PC-9 (cell line): Measurements from ENCODE around the gene COG3. TPM values are rescaled to one million over a fixed set of nuclear protein-coding genes. Genes with fewer than 3 reads are reported as not detected.
"Not testable (repeated sequence)": the region's sequence is repeated elsewhere in the genome, so short reads cannot be mapped to it uniquely, and the experiment has no call there.

ENCODE experiments used
- BruUV-seq: library from RNA; stranded (reverse); fragments of 400-500 nt; replicated peaks from 2 replicates; lab custom pipeline; 2021; lab: Mats Ljungman, UMichigan
- CTCF ChIA-PET: fragments of 300-600 bp; sonication (Branson Sonifier 250); formaldehyde crosslinking; loops from one replicate; lab custom pipeline; 2022; ENCODE audit warnings: antibody characterized with exemption; lab: Charles Lee
- POLR2A ChIA-PET: fragments of 300-600 bp; sonication (Branson Sonifier 250); formaldehyde crosslinking; loops from one replicate; lab custom pipeline; 2022; ENCODE audit warnings: antibody characterized with exemption; ENCODE audit not compliant: unreplicated experiment; lab: Charles Lee
- DNase-seq, 2 experiments: peaks; one replicate each; pipeline versions ENCODE4 v3.0.0 to v3.0.0-alpha.2; 2015 to 2022; ENCODE audit warnings: mixed read lengths in 1 of 2
- H2AFZ ChIP-seq: fragments of 200-600 bp; sonication (generic); 2 replicates; pipeline ENCODE4 v1.8.1; 2017; ENCODE audit warnings: antibody characterized with exemption
- H3F3A ChIP-seq: fragments of 200-600 bp; sonication (generic); 2 replicates; pipeline ENCODE4 v1.8.1; 2017; ENCODE audit warnings: antibody characterized with exemption, mild to moderate bottlenecking, low read depth; ENCODE audit not compliant: insufficient read depth
- H3K27ac ChIP-seq: fragments of 200-600 bp; sonication (generic); 2 replicates; pipeline ENCODE4 v1.6.1; 2016; ENCODE audit warnings: mixed run types
- H3K27me3 ChIP-seq: fragments of 200-600 bp; sonication (generic); 2 replicates; pipeline ENCODE4 v1.6.1; 2016; ENCODE audit warnings: low read depth, mixed run types; ENCODE audit not compliant: insufficient read depth
- H3K36me3 ChIP-seq: fragments of 200-600 bp; sonication (generic); 2 replicates; pipeline ENCODE4 v1.6.1; 2016; ENCODE audit warnings: low read depth, mixed run types
- H3K4me1 ChIP-seq: fragments of 200-600 bp; sonication (generic); replicated peaks from 2 replicates; pipeline ENCODE4 v1.6.1; 2016; ENCODE audit warnings: mixed run types; ENCODE audit not compliant: insufficient read depth
- H3K4me2 ChIP-seq: fragments of 200-600 bp; sonication (generic); 2 replicates; pipeline ENCODE4 v1.6.1; 2017; ENCODE audit warnings: mixed run types
- H3K4me3 ChIP-seq: fragments of 200-600 bp; sonication (generic); 2 replicates; pipeline ENCODE4 v1.6.1; 2016; ENCODE audit warnings: mixed run types
- H3K79me2 ChIP-seq: fragments of 200-600 bp; sonication (generic); 2 replicates; pipeline ENCODE4 v1.6.1; 2017; ENCODE audit warnings: low read depth, mixed run types
- H3K9me2 ChIP-seq: fragments of 200-600 bp; sonication (generic); 2 replicates; pipeline ENCODE4 v1.8.1; 2017; ENCODE audit warnings: mild to moderate bottlenecking; ENCODE audit not compliant: insufficient read depth
- H3K9me3 ChIP-seq: fragments of 200-600 bp; sonication (generic); 2 replicates; pipeline ENCODE4 v1.8.1; 2016; ENCODE audit warnings: low read depth; ENCODE audit not compliant: insufficient read depth
- H4K20me1 ChIP-seq: fragments of 200-600 bp; sonication (generic); 2 replicates; pipeline ENCODE4 v1.8.1; 2017; ENCODE audit not compliant: insufficient read depth
- EZH2 ChIP-seq: fragments of 200-600 bp; sonication (generic); IDR thresholded peaks from 2 replicates; pipeline ENCODE4 v1.8.0; 2017; ENCODE audit warnings: antibody characterized with exemption, low read depth
- intact Hi-C: fragments of 100-400 bp; cut with micrococcal nuclease; formaldehyde crosslinking; loops from one replicate; pipeline ENCODE4 v1.10.0; 2022; ENCODE audit not compliant: unreplicated experiment
- total RNA-seq: library from RNA; stranded (reverse); gene quantifications from 2 replicates; pipeline ENCODE4 v1.2.3, GENCODE V29; 2021
- TF ChIP-seq, protein P1 (sequence below): fragments of 200-600 bp; sonication (generic); conservative IDR thresholded peaks from 2 replicates; pipeline ENCODE4 v1.6.1; 2017; ENCODE audit warnings: mixed run types, antibody characterized with exemption, mild to moderate bottlenecking, moderate library complexity

COG3 gene
- total RNA-seq, 1 experiment from 2014 or later, result 22.3 TPM

DNA sequence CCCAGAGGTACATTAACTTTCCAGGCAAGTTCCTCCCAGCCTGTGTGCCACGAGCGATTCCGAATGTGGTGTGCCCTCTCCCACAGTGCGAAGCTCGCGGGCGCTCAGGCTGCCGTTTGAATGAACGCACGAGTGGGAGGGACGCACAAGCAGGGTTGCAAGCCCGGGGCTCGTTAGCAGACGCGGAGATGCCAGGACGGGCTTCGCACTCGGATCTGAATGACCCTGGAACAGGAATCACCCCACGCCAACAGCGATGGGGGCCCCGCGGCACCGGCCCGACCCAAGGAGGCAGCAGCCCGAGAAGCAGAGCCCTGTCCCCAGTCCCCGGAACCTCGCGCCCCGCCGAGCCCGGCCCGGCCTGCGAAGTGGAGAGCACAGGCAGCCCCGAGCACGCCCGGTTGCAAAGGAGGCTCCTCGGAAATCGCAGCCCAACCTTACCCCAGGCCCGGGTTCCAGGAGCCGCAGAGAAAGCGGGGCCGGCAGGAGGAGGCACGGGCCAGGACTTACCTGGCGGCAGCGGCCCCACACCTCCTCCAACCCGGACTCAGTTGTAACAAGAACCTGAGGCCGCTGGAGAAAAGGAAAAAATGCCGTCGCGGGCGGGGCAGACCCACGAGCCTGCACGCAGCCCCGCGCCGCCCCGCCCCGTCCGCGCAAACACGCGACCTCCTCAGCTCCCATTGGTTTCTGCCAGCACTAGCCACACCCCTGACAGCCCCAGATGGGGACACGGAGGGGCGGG, 46.8 kb upstream of the COG3 start, which contains the start of gene SLC25A30:
Gene SLC25A30, minus strand, starts transcription at position 584 of the 745 bp plus-strand sequence. CDS start 6,948 bp downstream, outside the sequence.
- ChIA-PET POLR2A (interaction anchor here (0.6 to 0.7 kb wide), 3 partner anchors 18 to 56 kb away, joined by 3 to 18 read pairs (median 5); no protein-coding TSS in a partner anchor), CTCF (interaction anchor here (0.7 kb wide), 1 partner anchor 24 kb away, joined by 9 read pairs; no protein-coding TSS in a partner anchor)
- no peaks in the 10 kb centered on the region for H3K9me3 ChIP-seq
- TF ChIP-seq, protein P1, sequence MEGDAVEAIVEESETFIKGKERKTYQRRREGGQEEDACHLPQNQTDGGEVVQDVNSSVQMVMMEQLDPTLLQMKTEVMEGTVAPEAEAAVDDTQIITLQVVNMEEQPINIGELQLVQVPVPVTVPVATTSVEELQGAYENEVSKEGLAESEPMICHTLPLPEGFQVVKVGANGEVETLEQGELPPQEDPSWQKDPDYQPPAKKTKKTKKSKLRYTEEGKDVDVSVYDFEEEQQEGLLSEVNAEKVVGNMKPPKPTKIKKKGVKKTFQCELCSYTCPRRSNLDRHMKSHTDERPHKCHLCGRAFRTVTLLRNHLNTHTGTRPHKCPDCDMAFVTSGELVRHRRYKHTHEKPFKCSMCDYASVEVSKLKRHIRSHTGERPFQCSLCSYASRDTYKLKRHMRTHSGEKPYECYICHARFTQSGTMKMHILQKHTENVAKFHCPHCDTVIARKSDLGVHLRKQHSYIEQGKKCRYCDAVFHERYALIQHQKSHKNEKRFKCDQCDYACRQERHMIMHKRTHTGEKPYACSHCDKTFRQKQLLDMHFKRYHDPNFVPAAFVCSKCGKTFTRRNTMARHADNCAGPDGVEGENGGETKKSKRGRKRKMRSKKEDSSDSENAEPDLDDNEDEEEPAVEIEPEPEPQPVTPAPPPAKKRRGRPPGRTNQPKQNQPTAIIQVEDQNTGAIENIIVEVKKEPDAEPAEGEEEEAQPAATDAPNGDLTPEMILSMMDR, result no peak
- TF ChIP-seq EZH2, result no peak
- H3K4me3 ChIP-seq, result peak within 1 kb of the TSS; percentile 63
- H3K27me3 ChIP-seq, result no peaks in the 10 kb centered on the region
- DNase-seq, result peak; percentile 82 to 96
- TSS peak; percentile 67 for BruUV-seq
- no peaks in the 10 kb centered on the region for H3K79me2 ChIP-seq
- H3K4me2 ChIP-seq, result peak within 1 kb of the TSS; percentile 95
- H2AFZ ChIP-seq, result peak within 1 kb of the TSS; percentile 84
- H3K4me1 ChIP-seq, result peaks cover 11% of the 10 kb centered on the region
- peaks cover 34% of the 10 kb centered on the region for H3F3A ChIP-seq
- intact Hi-C loops, result loop anchor here (2.0 kb wide), 1 partner anchor 47 kb away; the partner anchor contains the start of gene COG3
- H4K20me1 ChIP-seq, result no peaks in the 10 kb centered on the region
- H3K9me2 ChIP-seq, result no peaks in the 10 kb centered on the region
- peak within 1 kb of the TSS; percentile 59 for H3K27ac ChIP-seq
- H3K36me3 ChIP-seq, result no peaks in the 10 kb centered on the region

DNA sequence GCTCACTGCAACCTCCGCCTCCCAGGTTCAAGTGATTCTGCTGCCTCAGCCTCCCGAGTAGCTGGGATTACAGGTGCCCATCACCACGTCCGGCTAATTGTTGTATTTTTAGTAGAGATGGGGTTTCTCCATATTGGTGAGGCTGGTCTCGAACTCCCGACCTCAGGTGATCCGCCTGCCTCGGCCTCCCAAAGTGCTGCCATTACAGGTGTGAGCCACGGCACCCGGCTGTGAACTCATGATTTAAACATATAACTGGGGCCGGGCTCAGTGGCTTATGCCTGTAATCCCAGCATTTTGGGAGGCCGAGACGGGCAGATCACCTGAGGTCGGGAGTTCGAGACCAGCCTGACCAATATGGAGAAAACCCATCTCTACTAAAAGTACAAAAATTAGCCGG, 45.4 kb upstream of the COG3 start:
- CTCF ChIA-PET, result not testable (repeated sequence)
- intact Hi-C loops, result loop anchor here (2.0 kb wide), 1 partner anchor 45 kb away; the partner anchor contains the start of gene COG3

DNA sequence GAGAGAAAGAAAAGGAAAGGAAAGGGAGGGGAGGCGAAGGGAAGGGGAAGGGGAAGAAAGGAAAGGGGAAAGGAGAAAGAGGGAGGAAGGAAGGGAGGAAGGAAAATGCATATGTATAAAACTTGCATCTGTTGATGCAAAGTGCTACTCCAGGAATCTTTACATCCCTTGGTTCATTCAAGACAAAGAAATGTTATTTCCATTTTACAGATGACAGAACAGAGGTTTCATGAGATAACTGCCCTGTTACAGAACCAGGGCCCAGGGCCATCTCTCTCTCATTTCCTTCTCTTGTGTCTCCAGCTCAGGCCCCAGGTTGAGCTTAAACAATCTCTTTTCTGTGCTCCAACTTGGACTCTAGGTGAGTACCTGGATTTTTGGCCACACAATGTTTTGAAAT, 44.8 kb upstream of the COG3 start:
- Histone ChIP-seq H3K9me2 (no peaks in the 10 kb centered on the region), H3K4me3 (no peak overlapping the region), H3F3A (peaks cover 37% of the 10 kb centered on the region), H3K9me3 (no peaks in the 10 kb centered on the region), H3K27ac (no peak overlapping the region), H3K36me3 (no peaks in the 10 kb centered on the region), H3K79me2 (no peaks in the 10 kb centered on the region), H3K4me2 (no peak overlapping the region), H2AFZ (no peak overlapping the region), H3K27me3 (no peaks in the 10 kb centered on the region), H3K4me1 (peaks cover 11% of the 10 kb centered on the region), H4K20me1 (no peaks in the 10 kb centered on the region)
- intact Hi-C loops, result loop anchor here (2.0 kb wide), 1 partner anchor 45 kb away; the partner anchor contains the start of gene COG3
- CTCF ChIA-PET, result no interaction called here
- TF ChIP-seq EZH2, result no peak
- TF ChIP-seq, protein P1, result no peak
- DNase-seq, result no peak
- no TSS peak for BruUV-seq
- POLR2A ChIA-PET, result no interaction called here

More for the DNA sequence above, 45.4 kb upstream of the COG3 start:
- H3K9me3 ChIP-seq, DNase-seq, H2AFZ ChIP-seq, H4K20me1 ChIP-seq, H3K27me3 ChIP-seq, H3K4me3 ChIP-seq, H3K27ac ChIP-seq, POLR2A ChIA-PET, BruUV-seq, H3K79me2 ChIP-seq, H3K36me3 ChIP-seq, H3K4me2 ChIP-seq, H3K9me2 ChIP-seq: not testable (repeated sequence)
- Histone ChIP-seq H3K4me1 (peaks cover 11% of the 10 kb centered on the region), H3F3A (peaks cover 37% of the 10 kb centered on the region)
